ENCODE results near the gene TBC1D5. TPM values are rescaled to one million over a fixed set of nuclear protein-coding genes. Genes with fewer than 3 reads are reported as not detected.

Gene TBC1D5
- polyA plus RNA-seq, 2 of the 4 experiments (the other 2 are of a cell fraction): 36.7 to 72.2 TPM

GRCh38 chr3:17307482-17307881 lies 434.9 kb downstream of the TBC1D5 start:
- CTCF ChIA-PET: interaction anchor here (1.0 kb wide), 1 partner anchor 102 kb away, joined by 3 read pairs; no protein-coding TSS in a partner anchor
- 68% methylated on average over 1 of the region's 1 CpG for WGBS (ENCODE audit: missing lambda C conversion rate)

GRCh38 chr3:17304969-17305368 lies 437.5 kb downstream of the TBC1D5 start:
- ChIA-PET POLR2A (no interaction called here), CTCF (interaction anchor here (1.5 kb wide), 2 partner anchors 10 to 11 kb away, joined by 3 to 5 read pairs; no protein-coding TSS in a partner anchor)
- Histone ChIP-seq H3K4me1 (no peaks in the 10 kb centered on the region), H3K4me2 (no peak overlapping the region), H3K9me3 (no peaks in the 10 kb centered on the region), H3K4me3 (no peak overlapping the region), H3K27ac (no peak overlapping the region)
- ATAC-seq (no peak), DNase-seq (ENCODE audit: low read depth in 1 of 2, low spot score in 1 of 2) (no peak), FAIRE-seq (no peak)
- WGBS (ENCODE audit: missing lambda C conversion rate): 97% methylated on average over 1 of the region's 1 CpG
- TF ChIP-seq CHD2 (IDR thresholded peaks at IDR 0.05; ENCODE audit: low read length, partially characterized antibody): no peak
- TF ChIP-seq MAZ (IDR thresholded peaks at IDR 0.05; ENCODE audit: borderline replicate concordance, low read depth, low read length): no peak
- no peak for TF ChIP-seq CHD4 (IDR thresholded peaks at IDR 0.05; ENCODE audit: borderline replicate concordance)
- no peak for TF ChIP-seq RCOR1 (IDR thresholded peaks at IDR 0.05; ENCODE audit: low read depth, low read length)
- TF ChIP-seq POLR2A (IDR thresholded peaks at IDR 0.05; ENCODE audit: low read length): no peak
- no peak for TF ChIP-seq JUN (IDR thresholded peaks at IDR 0.05)
- no peak for TF ChIP-seq NR3C1 (IDR thresholded peaks at IDR 0.05)
- TF ChIP-seq ELK1 (IDR thresholded peaks at IDR 0.05; ENCODE audit: low read depth, low read length): no peak
- TF ChIP-seq CEBPB (IDR thresholded peaks at IDR 0.05): no peak
- no peak for TF ChIP-seq JUNB (IDR thresholded peaks at IDR 0.05)
- no peak for TF ChIP-seq SREBF2 (IDR thresholded peaks at IDR 0.05)
- no peak for TF ChIP-seq SMC3 (IDR thresholded peaks at IDR 0.05)
- no peak for TF ChIP-seq REST (IDR thresholded peaks at IDR 0.05)

More at GRCh38 chr3:17307482-17307881, 434.9 kb downstream of the TBC1D5 start:
- DNase-seq (ENCODE audit: low read depth in 1 of 2, low spot score in 1 of 2) (peak in 1 of 2 experiments; percentile 12), FAIRE-seq (no peak), ATAC-seq (0 out of 6 replicates have a peak, but pooled peaks of 1 of the 2 experiments have one; percentile 40)
- Histone ChIP-seq H3K27ac (no peak overlapping the region), H3K4me1 (no peaks in the 10 kb centered on the region), H3K4me2 (no peak overlapping the region), H3K9me3 (no peaks in the 10 kb centered on the region), H3K4me3 (no peak overlapping the region)
- TF ChIP-seq RNF2 (IDR thresholded peaks at IDR 0.05; ENCODE audit: borderline replicate concordance, low read depth): no peak
- TF ChIP-seq RAD21 (conservative IDR thresholded peaks at IDR 0.05 in 1 of 2, IDR thresholded peaks at IDR 0.05 in 1 of 2): peak; percentile 46 to 52; a peak in 4 of 5 replicates
- peak; percentile 46; the same call in 2 of the 3 replicates for TF ChIP-seq CTCF (IDR thresholded peaks at IDR 0.05)
- TF ChIP-seq TP53 (CRISPR knock-in tag; IDR thresholded peaks at IDR 0.05): no peak
- no peak for TF ChIP-seq HOXB5 (CRISPR knock-in tag; IDR thresholded peaks at IDR 0.05)
- TF ChIP-seq POLR2A (IDR thresholded peaks at IDR 0.05; ENCODE audit: low read length): no peak
- TF ChIP-seq BCL3 (IDR thresholded peaks at IDR 0.05): no peak
- TF ChIP-seq HDAC2 (IDR thresholded peaks at IDR 0.05): no peak
- TF ChIP-seq CEBPB (IDR thresholded peaks at IDR 0.05): peak in 1 of 2 experiments; percentile 19; a peak in 1 of 4 replicates
- TF ChIP-seq PBX3 (IDR thresholded peaks at IDR 0.05): no peak
- TF ChIP-seq E2F6 (IDR thresholded peaks at IDR 0.05; ENCODE audit: borderline replicate concordance, low read depth): no peak
- TF ChIP-seq SMC3 (IDR thresholded peaks at IDR 0.05): peak; percentile 44; the same call in 2 of the 3 replicates
- POLR2A ChIA-PET: no interaction called here

Measured in A549 (cell line).